Gastrocnemius medialis (tissue), 4 donors: Measurements from ENCODE around the gene ANKRD39. TPM values are rescaled to one million over a fixed set of nuclear protein-coding genes. Genes with fewer than 3 reads are reported as not detected.

Experiments used
- ATAC-seq, 2 donors: fragments of 150-250 bp; one replicate each; pipeline ENCODE4 v1.9.1; 2016
- DNase-seq, 2 donors: peaks; one replicate each; pipeline ENCODE4 v3.0.0-alpha.2; 2019
- H3K27ac ChIP-seq, 4 donors: fragments of 200-600 bp; sonication (generic); 1 replicate in 1 of 4; 2 replicates in 3 of 4; pipeline ENCODE4 v1.5.1; 2016 to 2018; ENCODE audit warnings: mild to moderate bottlenecking in 2 of 4, moderate library complexity in 1 of 4
- H3K27me3 ChIP-seq, 3 donors: fragments of 200-600 bp; sonication (generic) in 2 of 3; 1 replicate in 1 of 3; 2 replicates in 2 of 3; pipeline versions ENCODE4 v1.5.1 to v1.6.0; 2016 to 2019; ENCODE audit warnings: mild to moderate bottlenecking in 1 of 3, moderate library complexity in 1 of 3
- H3K36me3 ChIP-seq, 2 donors: fragments of 200-600 bp; sonication (generic) in 1 of 2; one replicate each; pipeline ENCODE4 v1.5.1; 2017 to 2018
- H3K4me1 ChIP-seq, 2 donors: fragments of 200-600 bp; sonication (generic) in 1 of 2; one replicate each; pipeline ENCODE4 v1.5.1; 2016 to 2017; ENCODE audit warnings: mild to moderate bottlenecking in 2 of 2
- H3K4me3 ChIP-seq, 4 donors: fragments of 200-600 bp; sonication (generic) in 3 of 4; 1 replicate in 1 of 4; 2 replicates in 3 of 4; pipeline ENCODE4 v1.5.1; 2016 to 2019; ENCODE audit warnings: mild to moderate bottlenecking in 2 of 4
- H3K9me3 ChIP-seq, 3 donors: fragments of 200-600 bp; sonication (generic) in 2 of 3; 1 replicate in 1 of 3; 2 replicates in 2 of 3; pipeline ENCODE4 v1.5.1; 2016 to 2019
- CTCF ChIP-seq, 5 experiments: fragments of 450-650 bp in 3 of 5; fragments of 200-600 bp in 2 of 5; sonication (generic) in 2 of 5; IDR thresholded peaks in 4 of 5; conservative IDR thresholded peaks in 1 of 5; 1 replicate in 4 of 5; 2 replicates in 1 of 5; pipeline ENCODE4 v1.5.1; 2016 to 2019; ENCODE audit warnings: antibody characterized with exemption in 5 of 5, mild to moderate bottlenecking in 3 of 5, moderate library complexity in 3 of 5
- POLR2A ChIP-seq, 2 donors: fragments of 450-650 bp; IDR thresholded peaks; one replicate each; pipeline ENCODE4 v1.6.1; 2017; ENCODE audit warnings: antibody characterized with exemption in 2 of 2, mild to moderate bottlenecking in 2 of 2, moderate library complexity in 2 of 2
- in situ Hi-C, 4 donors: fragments of 200-750 bp; cut with MboI; loops; one replicate each; pipeline versions ENCODE4 v1.15.0 to v1.8.0; 2017; ENCODE audit warnings: low sequenced_read_pairs in 4 of 4
- intact Hi-C: fragments of 100-400 bp; cut with DNase I; formaldehyde crosslinking; loops from one replicate; pipeline ENCODE4 v1.15.1; 2023; ENCODE audit warnings: low total_unique reads
- total RNA-seq, 4 donors: library from RNA; depleted of rRNA; stranded (reverse); fragments of >200 nt; gene quantifications; one replicate each; pipeline versions ENCODE4 v1.1.0 to v1.2.3, GENCODE V29; 2016

ANKRD39 gene
- total RNA-seq, 4 donors from 2014 or later = 25.8 to 50.6 (median 43.8) TPM

- intact Hi-C loops = no loop called here
- Histone ChIP-seq H3K36me3 (peaks cover 0 to 51% of the 10 kb centered on the region in 2 donors), H3K4me1 (peaks cover 13 to 43% of the 10 kb centered on the region in 2 donors), H3K9me3 (no peaks in the 10 kb centered on the region), H3K4me3 (no peak overlapping the region), H3K27ac (peak overlapping the region in 1 of 4 donors; percentile 47), H3K27me3 (no peaks in the 10 kb centered on the region)
- in situ Hi-C loops = no loop called here
- ATAC-seq = no peak
- no peak for DNase-seq
- TF ChIP-seq CTCF (IDR thresholded peaks at IDR 0.05 in 4 of 5, conservative IDR thresholded peaks at IDR 0.05 in 1 of 5) = no peak
- TF ChIP-seq POLR2A (IDR thresholded peaks at IDR 0.05) = no peak
Measured at GRCh38 chr2:96825057-96825456, 32.8 kb downstream of the ANKRD39 start.

GRCh38 chr2:96824079-96824870 lies 33.5 kb downstream of the ANKRD39 start:
- ATAC-seq = no peak
- in situ Hi-C loops = no loop called here
- H3K4me3 ChIP-seq = no peak overlapping the region
- H3K36me3 ChIP-seq = peaks cover 0 to 43% of the 10 kb centered on the region in 2 donors
- DNase-seq = no peak
- H3K27ac ChIP-seq = peak overlapping the region in 1 of 4 donors; percentile 10
- intact Hi-C loops = no loop called here
- H3K27me3 ChIP-seq = no peaks in the 10 kb centered on the region
- H3K9me3 ChIP-seq = no peaks in the 10 kb centered on the region
- TF ChIP-seq POLR2A (IDR thresholded peaks at IDR 0.05) (no peak), CTCF (IDR thresholded peaks at IDR 0.05 in 4 of 5, conservative IDR thresholded peaks at IDR 0.05 in 1 of 5) (no peak)
- H3K4me1 ChIP-seq = peaks cover 21 to 51% of the 10 kb centered on the region in 2 donors

GRCh38 chr2:96823198-96823597 lies 34.6 kb downstream of the ANKRD39 start:
- H3K4me3 ChIP-seq = no peak overlapping the region
- no peak for DNase-seq
- H3K36me3 ChIP-seq = peaks cover 0 to 32% of the 10 kb centered on the region in 2 donors
- no peak for ATAC-seq
- in situ Hi-C loops (no loop called here), intact Hi-C loops (no loop called here)
- no peak for TF ChIP-seq POLR2A (IDR thresholded peaks at IDR 0.05)
- TF ChIP-seq CTCF (IDR thresholded peaks at IDR 0.05 in 4 of 5, conservative IDR thresholded peaks at IDR 0.05 in 1 of 5) = no peak
- peak overlapping the region; percentile 5 to 57 (median 25) for H3K27ac ChIP-seq
- no peaks in the 10 kb centered on the region for H3K9me3 ChIP-seq
- no peaks in the 10 kb centered on the region for H3K27me3 ChIP-seq
- H3K4me1 ChIP-seq = peaks cover 32 to 62% of the 10 kb centered on the region in 2 donors

GRCh38 chr2:96822786-96823185 lies 35.0 kb downstream of the ANKRD39 start:
- Histone ChIP-seq H3K36me3 (peaks cover 0 to 28% of the 10 kb centered on the region in 2 donors), H3K4me3 (no peak overlapping the region), H3K4me1 (peaks cover 36 to 66% of the 10 kb centered on the region in 2 donors), H3K9me3 (no peaks in the 10 kb centered on the region), H3K27ac (peak overlapping the region; percentile 5 to 57 (median 25)), H3K27me3 (no peaks in the 10 kb centered on the region)
- in situ Hi-C loops (no loop called here), intact Hi-C loops (no loop called here)
- TF ChIP-seq POLR2A (IDR thresholded peaks at IDR 0.05) (no peak), CTCF (IDR thresholded peaks at IDR 0.05 in 4 of 5, conservative IDR thresholded peaks at IDR 0.05 in 1 of 5) (no peak)
- DNase-seq (no peak), ATAC-seq (peak in 1 of 2 donors; percentile 7)
